Kidney capillary endothelial cell (primary cell): Measurements from ENCODE around the gene MBNL1.
"Not testable (repeated sequence)": the region's sequence is repeated elsewhere in the genome, so short reads cannot be mapped to it uniquely, and the experiment has no call there.

Source experiments
- DNase-seq: peaks from one replicate; pipeline ENCODE4 v3.0.0-alpha.2; 2018; ENCODE audit warnings: low spot score

MBNL1 gene

GRCh38 chr3:152350139-152350538 is 81.4 kb downstream of the MBNL1 start:
- DNase-seq = no peak

GRCh38 chr3:152350776-152351175 is 82.0 kb downstream of the MBNL1 start:
- DNase-seq = no peak

GRCh38 chr3:152352554-152352953 is 83.8 kb downstream of the MBNL1 start:
- DNase-seq = peak; percentile 53

GRCh38 chr3:152353578-152353977 is 84.8 kb downstream of the MBNL1 start:
- no peak for DNase-seq

- DNase-seq = no peak
Measured at GRCh38 chr3:152355744-152356665, 87.3 kb downstream of the MBNL1 start.

GRCh38 chr3:152356870-152357276 is 88.1 kb downstream of the MBNL1 start:
- no peak for DNase-seq

GRCh38 chr3:152357587-152357986 is 88.9 kb downstream of the MBNL1 start:
- no peak for DNase-seq

GRCh38 chr3:152359385-152360248 is 90.9 kb downstream of the MBNL1 start:
- DNase-seq = no peak

GRCh38 chr3:152360302-152360701 is 91.6 kb downstream of the MBNL1 start:
- no peak for DNase-seq

GRCh38 chr3:152360966-152361365 is 92.2 kb downstream of the MBNL1 start:
- no peak for DNase-seq

- no peak for DNase-seq
Measured at GRCh38 chr3:152362086-152362485, 93.4 kb downstream of the MBNL1 start.

- no peak for DNase-seq
Measured at GRCh38 chr3:152364237-152364636, 95.5 kb downstream of the MBNL1 start.

- no peak for DNase-seq
Measured at GRCh38 chr3:152365126-152365525, 96.4 kb downstream of the MBNL1 start.

GRCh38 chr3:152365766-152366593 is 97.3 kb downstream of the MBNL1 start:
- no peak for DNase-seq

- not testable (repeated sequence) for DNase-seq
Measured at GRCh38 chr3:152367192-152367591, 98.5 kb downstream of the MBNL1 start.

GRCh38 chr3:152372633-152373032 is 103.9 kb downstream of the MBNL1 start:
- DNase-seq = not testable (repeated sequence)

GRCh38 chr3:152373379-152373778 is 104.7 kb downstream of the MBNL1 start:
- DNase-seq = no peak

GRCh38 chr3:152374262-152374990 is 105.7 kb downstream of the MBNL1 start:
- no peak for DNase-seq

GRCh38 chr3:152375546-152375945 is 106.8 kb downstream of the MBNL1 start:
- no peak for DNase-seq

GRCh38 chr3:152376351-152377183 is 107.8 kb downstream of the MBNL1 start:
- no peak for DNase-seq
